HepG2 (cell line): Measurements from ENCODE around the gene IQCK. TPM values are rescaled to one million over a fixed set of nuclear protein-coding genes. Genes with fewer than 3 reads are reported as not detected.
A peak's percentile ranks its signal among the peaks of the same experiment; 100 is the strongest.

ENCODE experiments used
- ATAC-seq: fragments of 200-7000 bp; cut with Tn5 transposase; 3 replicates; pipeline ENCODE4 v1.9.1; 2020; ENCODE audit warnings: mild to moderate bottlenecking, moderate library complexity
- BruUV-seq: library from RNA; stranded (reverse); fragments of 400-500 nt; replicated peaks from 2 replicates; lab custom pipeline; 2021; lab: Mats Ljungman, UMichigan
- CTCF ChIA-PET: fragments of 300-600 bp; formaldehyde crosslinking; extraction: SDS; loops from one replicate; lab custom pipeline; 2021; ENCODE audit warnings: low total read pairs, inconsistent platforms, low intra/inter-chr PET ratio; lab: Yijun Ruan, JAX
- POLR2A ChIA-PET: fragments of 350-600 bp; sonication (Branson Sonifier 250); formaldehyde crosslinking; loops from one replicate; lab custom pipeline; 2020; ENCODE audit warnings: antibody characterized with exemption, inconsistent platforms; lab: Yijun Ruan, JAX
- DNase-seq: peaks from one replicate; pipeline ENCODE4 v3.0.0-alpha.2; 2015; ENCODE audit warnings: low spot score
- FAIRE-seq: peaks from 3 replicates; lab custom pipeline; 2011; peaks lifted over from hg19 to GRCh38; lab: Jason Lieb, UNC
- H2AFZ ChIP-seq: one replicate; pipeline ENCODE4 v1.6.1; 2011; ENCODE audit warnings: low read length, inconsistent platforms
- H3K27ac ChIP-seq: fragments of 300-600 bp; 3 replicates; pipeline ENCODE4 v1.8.0; 2011; ENCODE audit warnings: mixed run types, mild to moderate bottlenecking, mixed read lengths, low read length, inconsistent platforms; ENCODE audit not compliant: insufficient read depth; ENCODE audit errors: extremely low read length
- H3K27me3 ChIP-seq, 2 experiments: fragments of 200-600 bp in 1 of 2; 2 replicates in 1 of 2; 3 replicates in 1 of 2; pipeline versions ENCODE4 v1.6.0 to v1.8.0; 2011; ENCODE audit warnings: low read length in 2 of 2, mild to moderate bottlenecking in 2 of 2, moderate library complexity in 2 of 2, inconsistent platforms in 1 of 2; ENCODE audit not compliant: insufficient read depth in 2 of 2, control insufficient read depth in 1 of 2
- H3K36me3 ChIP-seq, 2 experiments: fragments of 200-600 bp in 1 of 2; replicated peaks in 1 of 2; 2 replicates in 1 of 2; 3 replicates in 1 of 2; pipeline versions ENCODE4 v1.5.1 to v1.8.0; 2011; ENCODE audit warnings: low read length in 2 of 2, inconsistent platforms in 1 of 2; ENCODE audit not compliant: insufficient read depth in 2 of 2, control insufficient read depth in 1 of 2
- H3K4me1 ChIP-seq: 2 replicates; pipeline ENCODE4 v1.5.1; 2012; ENCODE audit warnings: low read length, inconsistent platforms; ENCODE audit not compliant: insufficient read depth
- H3K4me2 ChIP-seq: 2 replicates; pipeline ENCODE4 v1.6.0; 2011; ENCODE audit warnings: low read depth, low read length, inconsistent platforms
- H3K4me3 ChIP-seq, 3 experiments: fragments of 200-600 bp in 1 of 3; sonication (generic), shearing (Covaris generic) in 1 of 3; replicated peaks in 1 of 3; 2 replicates each; pipeline ENCODE4 v1.5.1; 2011 to 2016; ENCODE audit warnings: low read length in 3 of 3, inconsistent platforms in 2 of 3, low read depth in 2 of 3, mild to moderate bottlenecking in 2 of 3, control low read depth in 1 of 3, mixed read lengths in 1 of 3; ENCODE audit not compliant: insufficient read depth in 1 of 3
- H3K79me2 ChIP-seq: one replicate; pipeline ENCODE4 v1.6.1; 2011; ENCODE audit warnings: low read length, inconsistent platforms; ENCODE audit not compliant: insufficient read depth
- H3K9ac ChIP-seq: 2 replicates; pipeline ENCODE4 v1.6.0; 2011; ENCODE audit warnings: mild to moderate bottlenecking, low read depth, low read length, inconsistent platforms; ENCODE audit not compliant: insufficient read depth
- H3K9me3 ChIP-seq: 2 replicates; pipeline ENCODE4 v1.5.1; 2012; ENCODE audit warnings: mild to moderate bottlenecking, low read length
- H4K20me1 ChIP-seq: 2 replicates; pipeline ENCODE4 v1.6.0; 2011; ENCODE audit warnings: inconsistent platforms, mild to moderate bottlenecking, low read length, moderate library complexity; ENCODE audit not compliant: insufficient read depth
- ATF6 ChIP-seq: sonication (generic); formaldehyde crosslinking; conservative IDR thresholded peaks from 2 replicates; pipeline ENCODE4 v1.4.0; 2020; ENCODE audit warnings: missing genetic modification reagents
- CEBPB ChIP-seq: IDR thresholded peaks from 2 replicates; pipeline ENCODE4 v1.6.1; 2011; ENCODE audit warnings: low read depth, low read length, improper control_type of control experiment, borderline replicate concordance
- CREB1 ChIP-seq, 2 experiments: fragments of 450-650 bp in 1 of 2; IDR thresholded peaks; 2 replicates each; pipeline ENCODE4 v1.6.1; 2016 to 2017; ENCODE audit warnings: control low read depth in 1 of 2, mild to moderate bottlenecking in 1 of 2, missing compliant biosample characterization in 1 of 2, missing genetic modification characterization in 1 of 2
- EP300 ChIP-seq, 3 experiments: sonication (generic) in 1 of 3; formaldehyde crosslinking in 1 of 3; IDR thresholded peaks; 2 replicates each; pipeline versions ENCODE4 v1.5.1 to v1.6.1; 2011 to 2020; ENCODE audit warnings: low read depth in 2 of 3, low read length in 2 of 3, borderline replicate concordance in 1 of 3, improper control_type of control experiment in 1 of 3, mild to moderate bottlenecking in 1 of 3, missing genetic modification reagents in 1 of 3, moderate library complexity in 1 of 3
- FOXP1 ChIP-seq, 2 experiments: fragments of 450-650 bp in 1 of 2; IDR thresholded peaks; 2 replicates each; pipeline ENCODE4 v1.6.1; 2017 to 2018; ENCODE audit warnings: antibody characterized with exemption in 1 of 2
- ZBTB33 ChIP-seq: sonication (generic); formaldehyde crosslinking; IDR thresholded peaks from 2 replicates; pipeline ENCODE4 v1.4.0; 2020; ENCODE audit warnings: missing genetic modification reagents
- WGBS: methylation state at CpG from one replicate; pipeline ENCODE4 v1.1.6; 2017; ENCODE audit warnings: low lambda C conversion rate; 5-methylcytosine and 5-hydroxymethylcytosine counted together
- in situ Hi-C: cut with HindIII; loops from 2 replicates; pipeline ENCODE4 v1.10.0; 2017; ENCODE audit warnings: low pct_unique_long_range_greater_than_20kb; ENCODE audit not compliant: extremely low pct_ligation_motif_present
- intact Hi-C: fragments of 100-400 bp; cut with micrococcal nuclease; formaldehyde crosslinking; loops from one replicate; pipeline ENCODE4 v1.10.0; 2022; ENCODE audit not compliant: unreplicated experiment
- polyA plus RNA-seq, 8 experiments: library from polyadenylated mRNA; depleted of rRNA in 3 of 8; stranded (reverse) in 7 of 8; unstranded in 1 of 8; fragments of >200 nt; fragmentation: Illumina TruSeq in 4 of 8; extraction: Trizol in 4 of 8; gene quantifications; 2 replicates each; pipeline versions ENCODE4 v1.2.1 to v1.2.3, GENCODE V29; 2011 to 2016; ENCODE audit warnings: low read depth in 4 of 8, missing spikeins in 1 of 8, mixed read lengths in 1 of 8; ENCODE audit not compliant: insufficient read depth in 1 of 8
- total RNA-seq, 5 experiments: library from RNA; depleted of rRNA; stranded (reverse); fragments of >200 nt; fragmentation: Illumina TruSeq; extraction: Trizol; gene quantifications; 2 replicates each; pipeline ENCODE4 v1.2.3, GENCODE V29; 2016; ENCODE audit warnings: low read depth in 1 of 5

Gene IQCK
- total and polyA plus RNA-seq, 2 of the 13 experiments (the other 11 are each of a cell fraction or from before 2014, with no cell fraction given) = 5.1 to 7.3 TPM

- no peaks in the 10 kb centered on the region for H3K4me1 ChIP-seq
- no peaks in the 10 kb centered on the region for H3K79me2 ChIP-seq
- no peaks in the 10 kb centered on the region for H3K9me3 ChIP-seq
- H3K36me3 ChIP-seq = no peaks in the 10 kb centered on the region
- FAIRE-seq = no peak
- CTCF ChIA-PET = no interaction called here
- ATAC-seq = no peak
- in situ Hi-C loops = no loop called here
- no peaks in the 10 kb centered on the region for H4K20me1 ChIP-seq
- H3K4me2 ChIP-seq = no peak overlapping the region
- POLR2A ChIA-PET = no interaction called here
- TF ChIP-seq FOXP1 (IDR thresholded peaks at IDR 0.05) (no peak), FOXP1 (CRISPR knock-in tag; IDR thresholded peaks at IDR 0.05) (no peak), ZBTB33 (peak; percentile 71; the same call in 1 of the 2 replicates), CEBPB (peak; percentile 13; the same call in 1 of the 2 replicates), ATF6 (no peak), CREB1 (IDR thresholded peaks at IDR 0.05) (no peak), CREB1 (CRISPR knock-in tag; IDR thresholded peaks at IDR 0.05) (no peak), EP300 (IDR thresholded peaks at IDR 0.05; ENCODE audit: low read depth in 2 of 2, low read length in 2 of 2) (no peak), EP300 (CRISPR knock-in tag; IDR thresholded peaks at IDR 0.05; ENCODE audit: borderline replicate concordance) (no peak)
- TF ChIP-seq, all 625 proteins: peak for 2
- WGBS = 49% methylated on average over 12 of the region's 12 CpGs
- no peak for DNase-seq
- Histone ChIP-seq H3K27ac (no peak overlapping the region), H3K27me3 (peaks cover 0 to 11% of the 10 kb centered on the region in 2 experiments; a peak in 2 of 5 replicates), H3K9ac (no peak overlapping the region), H3K4me3 (no peak overlapping the region), H2AFZ (no peak overlapping the region)
- no TSS peak for BruUV-seq
- intact Hi-C loops = no loop called here
Observed at GRCh38 chr16:19892902-19893301, 174.8 kb downstream of the IQCK start.
